ENCODE data around the gene LAMA2.

DNA sequence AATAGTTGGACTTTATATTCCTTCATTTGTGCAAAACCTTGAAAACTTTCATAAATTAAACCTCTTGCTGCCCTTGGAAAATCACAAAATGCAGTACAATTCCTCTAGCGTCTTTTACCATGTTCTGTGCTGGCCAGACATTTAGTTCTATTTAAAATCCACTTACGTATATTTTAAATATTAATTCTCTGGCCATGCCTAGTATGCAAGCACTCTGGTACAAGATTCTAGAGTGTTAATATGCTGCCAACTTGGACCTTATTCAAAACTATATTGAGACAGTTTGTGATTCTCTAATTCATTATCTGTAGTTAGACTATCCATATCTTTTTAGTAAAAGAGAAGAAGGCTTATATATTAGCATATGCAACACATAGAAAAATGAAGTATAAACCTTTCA is 498.9 kb downstream of the LAMA2 start:
- no peak for TF ChIP-seq POLR2A (IDR thresholded peaks at IDR 0.05)
- no peak for TF ChIP-seq CTCF (IDR thresholded peaks at IDR 0.05)

Data from suprapubic skin (tissue), 3 donors.